CD4-positive, alpha-beta T cell treated with Interleukin-17A for 4 hours (primary cell): Measurements from ENCODE around the gene NR1I3.
"Not testable (repeated sequence)": the region's sequence is repeated elsewhere in the genome, so short reads cannot be mapped to it uniquely, and the experiment has no call there.

Source experiments
- DNase-seq: peaks from one replicate; pipeline ENCODE4 v3.0.0-alpha.2; 2020; ENCODE audit warnings: mixed read lengths

The NR1I3 gene

DNA sequence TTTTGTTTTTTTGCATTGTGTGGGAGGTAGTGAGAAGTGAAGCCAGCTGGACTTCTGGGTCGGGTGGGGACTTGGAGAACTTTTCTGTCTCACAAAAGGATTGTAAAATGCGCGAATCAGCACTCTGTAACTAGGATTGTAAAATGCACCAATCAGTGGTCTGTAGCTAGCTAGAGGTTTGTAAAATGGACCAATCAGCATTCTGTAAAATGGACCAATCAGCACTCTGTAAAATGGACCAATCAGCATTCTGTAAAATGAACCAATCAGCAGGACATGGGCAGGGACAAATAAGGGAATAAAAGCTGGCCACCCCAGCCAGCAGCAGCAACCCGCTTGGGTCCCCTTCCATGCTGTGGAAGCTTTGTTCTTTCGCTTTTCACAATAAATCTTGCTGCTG lies 12.1 kb upstream of the NR1I3 start:
- not testable (repeated sequence) for DNase-seq

DNA sequence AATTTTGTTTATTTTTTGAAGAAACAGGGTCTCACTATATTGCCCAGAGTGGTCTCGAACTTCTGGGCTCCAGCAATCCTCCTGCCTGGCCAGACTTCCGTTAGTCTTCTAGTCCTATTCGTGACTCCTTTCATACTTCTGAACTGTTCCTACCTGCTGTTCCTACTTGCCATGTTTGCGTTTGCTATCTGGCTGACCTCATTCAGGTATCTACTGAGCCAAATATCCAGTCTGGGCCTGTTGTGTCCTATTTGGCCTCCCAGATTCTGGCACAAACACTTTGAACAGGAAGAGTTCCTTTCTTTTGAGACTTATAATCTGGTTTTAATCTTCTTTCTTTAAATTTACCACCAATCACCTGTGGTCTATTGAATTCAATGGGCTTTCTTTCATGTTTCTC lies 6.9 kb upstream of the NR1I3 start:
- no peak for DNase-seq

DNA sequence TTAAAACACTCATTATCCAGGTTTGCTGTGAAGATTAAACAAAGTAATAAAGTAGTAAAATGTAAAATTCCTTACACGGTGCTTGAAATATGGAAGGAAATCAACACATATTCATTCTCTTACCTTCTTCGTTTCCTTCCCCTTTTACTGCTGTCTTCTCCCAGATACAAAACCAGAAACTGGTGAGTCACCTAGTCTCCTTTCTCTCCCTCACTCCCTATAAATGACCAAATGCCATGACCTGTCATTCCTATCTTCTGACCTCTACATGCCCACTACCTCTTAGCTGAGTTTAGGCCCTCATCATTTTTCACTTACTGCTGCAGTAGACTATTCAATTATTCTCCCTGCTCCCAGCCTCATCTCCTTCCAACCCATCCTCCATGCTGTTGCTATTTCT lies 4.3 kb upstream of the NR1I3 start:
- DNase-seq = no peak

DNA sequence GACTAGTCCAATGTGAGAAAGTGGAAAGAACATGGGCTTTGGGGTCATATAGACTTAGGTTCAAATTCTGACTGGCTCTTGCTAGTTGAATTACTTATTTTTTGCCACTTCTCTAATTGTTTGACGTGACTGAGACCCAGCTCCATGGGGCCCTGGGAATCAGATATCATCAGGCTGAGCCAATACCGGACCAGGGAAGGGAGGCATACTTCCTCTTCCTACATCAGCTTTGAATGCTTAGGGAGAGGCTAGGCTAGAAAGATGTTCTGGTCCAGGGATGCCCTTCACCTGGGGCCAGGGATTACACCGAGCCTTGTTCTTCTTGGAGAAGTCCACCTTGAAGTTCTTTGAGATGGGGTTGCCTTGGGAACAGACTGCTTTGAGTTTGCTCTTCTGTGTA lies 3.7 kb upstream of the NR1I3 start:
- DNase-seq = no peak

DNA sequence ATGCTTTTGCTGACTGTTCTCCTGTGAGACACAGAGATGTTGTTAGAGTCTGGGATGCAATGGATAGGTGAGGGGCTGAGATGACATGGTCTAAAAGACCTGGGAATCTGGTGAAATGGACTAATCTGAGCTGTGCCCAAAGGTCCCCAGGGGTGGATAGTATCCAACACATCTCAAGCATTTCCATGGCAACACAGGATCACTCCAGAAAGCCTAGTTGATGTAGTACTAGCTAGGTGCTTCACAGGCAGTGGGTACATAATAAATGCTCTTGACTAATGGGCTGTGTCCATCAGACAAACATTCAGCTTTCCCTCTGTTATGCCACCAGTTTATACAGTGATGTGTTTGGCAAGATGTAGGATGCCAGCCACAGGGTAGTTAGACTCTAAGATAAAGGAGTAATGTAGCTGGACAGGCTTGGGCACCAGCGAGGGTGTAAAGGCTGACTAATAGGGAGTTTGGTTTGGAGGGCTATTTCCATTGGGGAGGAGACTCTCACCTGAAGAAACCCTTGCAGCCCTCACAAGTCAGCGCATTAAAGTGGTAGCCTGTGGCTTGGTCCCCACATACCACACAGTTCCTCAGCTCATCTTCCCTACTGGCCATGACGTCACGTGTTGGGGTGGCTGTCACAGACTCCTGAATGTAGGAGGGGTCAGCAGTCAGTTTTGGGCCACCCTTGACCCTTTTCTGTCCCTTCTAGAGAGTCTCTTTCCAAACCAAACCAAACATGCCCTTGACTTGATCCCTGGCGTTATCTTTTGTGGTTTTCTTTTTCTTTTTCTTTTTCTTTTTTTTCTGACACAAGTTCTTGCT lies 1.8 kb downstream of the NR1I3 start:
- no peak for DNase-seq

DNA sequence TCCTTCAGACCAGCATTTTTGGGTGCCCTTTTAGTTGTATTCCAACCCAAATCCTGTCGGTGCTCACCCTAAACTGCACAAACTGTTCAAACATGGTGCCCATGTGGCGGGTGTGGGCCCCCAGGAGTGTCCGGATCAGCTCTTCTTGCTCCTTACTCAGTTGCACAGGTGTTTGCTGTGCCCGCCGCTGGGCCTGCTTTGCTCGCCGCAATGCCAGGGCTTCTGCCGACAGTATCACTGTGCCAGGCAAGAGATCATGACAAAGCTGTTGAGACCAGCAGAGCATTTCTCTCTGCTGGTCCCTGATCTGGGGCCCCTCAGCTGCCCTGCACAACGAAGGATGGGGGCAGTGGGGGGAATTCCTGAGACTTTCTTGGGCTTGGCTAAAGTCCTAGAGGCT lies 4.9 kb downstream of the NR1I3 start:
- no peak for DNase-seq

DNA sequence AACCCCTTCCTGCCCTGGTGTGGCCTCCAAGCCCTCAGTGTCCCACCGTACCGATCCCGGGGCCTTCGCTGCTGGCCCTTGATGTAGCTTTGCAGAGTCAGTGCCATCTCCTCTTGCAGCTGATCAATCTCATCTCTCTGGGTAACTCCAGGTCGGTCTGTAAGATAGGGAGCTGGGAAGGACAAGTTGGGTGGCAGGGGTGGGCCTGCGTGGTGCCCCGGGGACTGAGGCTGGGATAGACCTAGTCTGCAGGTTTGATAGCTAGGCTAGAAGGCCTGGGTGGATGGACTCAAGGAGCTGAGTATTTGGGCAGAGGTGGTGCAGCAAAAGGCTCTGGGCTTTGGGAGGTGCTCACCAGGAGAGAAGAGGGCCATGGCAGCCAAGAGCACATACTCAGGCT lies 7.2 kb downstream of the NR1I3 start:
- no peak for DNase-seq

DNA sequence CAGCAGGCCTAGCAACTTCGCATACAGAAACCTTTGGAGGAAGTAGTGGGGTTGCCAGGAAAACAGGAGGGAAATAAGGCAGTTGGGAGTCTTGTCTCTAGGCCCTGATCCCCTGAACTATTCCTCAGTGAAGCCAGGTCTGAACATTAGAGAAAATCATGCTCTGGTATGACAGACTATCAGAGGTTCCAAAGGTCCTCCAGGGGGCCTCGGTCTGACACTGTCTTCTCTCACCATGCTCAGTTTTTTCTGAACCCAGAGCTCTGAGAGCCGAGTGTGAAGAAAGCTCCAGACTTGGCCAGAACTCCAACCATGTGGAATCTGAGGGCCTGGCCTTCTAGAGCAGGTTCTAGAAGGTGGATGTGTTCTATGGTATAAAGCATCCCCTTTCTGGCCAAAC lies 8.1 kb downstream of the NR1I3 start:
- DNase-seq = peak; percentile 15

DNA sequence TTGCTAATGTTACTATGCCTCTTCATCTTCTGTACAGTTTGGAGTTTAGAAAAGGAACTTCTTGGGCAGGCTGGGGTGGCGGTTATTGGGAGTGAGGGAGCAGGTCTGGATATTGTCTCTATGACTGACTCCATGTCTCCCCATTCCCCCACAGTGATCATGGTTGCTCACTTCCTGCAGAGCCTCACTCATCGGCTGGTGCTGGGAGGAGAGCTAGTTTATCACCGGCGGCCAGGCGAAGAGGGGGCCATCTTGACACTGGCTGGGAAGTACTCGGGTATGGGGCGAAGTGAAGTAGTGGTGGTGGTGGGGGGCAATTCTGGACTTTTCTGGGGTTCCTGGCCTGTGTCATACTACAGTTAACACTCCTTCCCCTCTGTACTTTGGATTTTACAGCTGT lies 10.0 kb downstream of the NR1I3 start:
- no peak for DNase-seq

DNA sequence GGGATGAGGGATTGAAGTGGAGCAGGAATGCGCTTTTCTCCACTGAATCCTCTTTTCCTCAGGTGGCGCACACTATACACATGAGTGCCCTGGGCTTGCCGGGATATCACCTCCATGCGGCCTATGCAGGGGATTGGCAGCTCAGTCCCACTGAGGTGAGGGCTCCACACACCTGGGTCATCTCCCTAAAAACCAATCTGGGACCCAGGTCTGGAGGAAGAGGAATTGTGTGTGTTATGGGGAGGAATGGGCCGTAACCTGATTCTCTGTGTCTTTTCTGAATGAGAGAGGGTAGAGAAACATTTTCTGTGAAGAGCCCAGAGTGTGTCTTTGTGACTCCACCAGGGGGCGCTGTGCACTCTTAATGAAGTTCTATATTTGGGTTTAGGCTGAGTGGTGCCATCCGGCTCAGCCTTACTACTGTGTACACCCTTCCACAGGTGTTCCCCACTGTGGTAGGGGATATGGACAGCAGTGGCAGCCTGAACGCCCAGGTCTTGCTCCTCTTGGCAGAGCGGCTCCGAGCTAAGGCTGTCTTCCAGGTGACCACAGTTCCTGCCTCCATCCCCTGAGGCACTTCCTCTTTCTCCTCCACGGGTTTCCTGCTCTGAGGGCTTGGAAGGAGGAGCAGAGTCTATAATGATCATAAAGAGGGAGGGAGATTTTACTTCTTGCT lies 10.7 kb downstream of the NR1I3 start:
- peak; percentile 96 for DNase-seq

DNA sequence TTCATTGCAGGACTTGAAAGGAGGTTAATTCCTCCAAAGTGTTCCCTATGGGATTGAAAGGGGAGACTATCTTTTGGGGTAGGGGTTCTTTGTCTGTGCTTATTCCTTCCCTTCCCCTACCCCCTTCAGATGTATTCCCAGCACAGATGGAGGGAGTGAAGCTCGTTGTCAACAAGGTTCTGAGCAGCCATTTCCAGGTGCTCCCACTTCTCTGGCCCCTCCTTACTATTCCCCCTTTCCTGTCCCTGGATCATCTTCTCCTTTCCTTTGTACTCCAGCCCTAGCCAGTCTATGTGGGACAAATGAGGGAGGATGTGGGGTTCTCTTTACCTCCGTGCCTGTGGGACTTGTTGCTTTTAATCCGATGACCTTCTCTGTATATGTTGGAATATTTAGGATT lies 11.2 kb downstream of the NR1I3 start:
- DNase-seq = no peak

DNA sequence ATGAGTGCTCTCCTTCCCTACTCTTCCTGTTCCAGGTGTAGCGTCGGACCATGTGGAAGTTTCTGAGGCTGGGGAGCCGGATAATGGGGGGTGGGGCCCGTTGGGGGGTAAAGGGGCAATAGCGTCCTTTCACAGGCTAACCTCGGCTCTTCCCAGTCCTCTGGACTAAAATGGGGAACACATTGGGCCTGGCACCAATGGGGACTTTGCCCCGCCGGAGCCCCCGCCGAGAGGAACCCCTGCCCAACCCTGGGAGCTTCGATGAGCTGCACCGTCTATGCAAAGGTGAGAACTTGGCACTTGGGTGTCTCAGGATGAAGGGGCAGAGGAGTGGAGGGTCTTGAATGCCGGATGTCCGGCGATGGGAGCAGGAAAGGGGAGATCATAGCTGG lies 11.7 kb downstream of the NR1I3 start:
- DNase-seq = peak; percentile 5

DNA sequence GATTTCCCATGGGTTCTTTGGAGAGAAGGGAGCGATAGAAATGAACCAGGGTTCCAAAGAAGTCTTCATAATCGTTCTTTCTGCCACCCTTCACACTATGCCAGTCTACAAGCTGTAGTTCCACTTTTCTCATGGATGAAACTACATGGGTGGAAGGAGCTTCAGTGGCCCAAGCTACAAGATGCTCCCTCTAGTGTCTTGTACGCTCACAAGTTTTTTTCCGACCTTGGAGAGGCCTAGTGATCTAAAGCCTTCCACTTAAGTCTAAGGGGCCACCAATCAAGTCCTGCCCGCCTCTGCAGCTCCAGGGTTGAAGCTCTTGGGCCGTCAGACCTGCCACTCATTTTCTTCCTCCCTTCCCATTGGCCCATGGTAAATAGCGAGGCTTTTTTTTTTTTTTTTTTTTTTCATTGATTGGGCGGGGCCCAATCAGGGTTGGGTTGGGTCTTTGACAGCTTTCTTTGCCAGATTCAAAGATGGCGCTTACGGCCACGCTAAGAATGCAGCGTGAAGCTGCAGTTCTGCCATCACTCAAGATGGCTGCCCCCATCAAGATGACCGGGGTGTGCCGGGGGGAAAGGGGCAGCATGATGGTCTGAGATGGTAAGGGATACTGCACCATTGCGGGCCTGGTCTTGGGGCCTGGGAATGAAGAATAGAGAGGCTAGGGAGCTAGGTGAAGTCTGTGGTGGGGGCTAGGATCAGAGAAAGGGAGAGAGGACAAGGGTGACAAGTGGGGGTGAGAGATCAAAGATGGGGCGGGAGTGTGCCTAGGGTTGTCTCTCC lies 12.3 kb downstream of the NR1I3 start, which contains the start of gene TOMM40L:
Gene TOMM40L (plus strand): TSS at position 527 of the 786 bp plus-strand sequence. CDS start 430 bp downstream, outside the sequence.
- DNase-seq = peak; percentile 86

DNA sequence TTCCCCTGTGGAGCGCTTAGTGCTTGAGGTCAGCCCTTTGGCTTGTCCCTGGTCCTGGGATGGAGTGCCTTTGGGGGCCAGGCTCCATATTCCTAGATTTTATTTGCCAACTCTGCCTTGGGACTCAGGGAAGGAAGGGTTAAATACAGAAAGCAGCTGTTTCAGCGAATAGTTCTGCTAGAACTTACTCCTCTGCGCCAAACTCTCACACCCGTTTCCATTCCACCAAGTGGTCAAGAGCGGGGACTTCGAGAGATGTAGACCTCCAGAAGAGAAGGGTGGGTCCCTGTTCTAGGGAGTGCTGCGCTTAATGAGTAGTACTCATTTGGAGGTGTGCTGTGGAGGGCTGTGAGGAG lies 12.8 kb downstream of the NR1I3 start:
- no peak for DNase-seq

DNA sequence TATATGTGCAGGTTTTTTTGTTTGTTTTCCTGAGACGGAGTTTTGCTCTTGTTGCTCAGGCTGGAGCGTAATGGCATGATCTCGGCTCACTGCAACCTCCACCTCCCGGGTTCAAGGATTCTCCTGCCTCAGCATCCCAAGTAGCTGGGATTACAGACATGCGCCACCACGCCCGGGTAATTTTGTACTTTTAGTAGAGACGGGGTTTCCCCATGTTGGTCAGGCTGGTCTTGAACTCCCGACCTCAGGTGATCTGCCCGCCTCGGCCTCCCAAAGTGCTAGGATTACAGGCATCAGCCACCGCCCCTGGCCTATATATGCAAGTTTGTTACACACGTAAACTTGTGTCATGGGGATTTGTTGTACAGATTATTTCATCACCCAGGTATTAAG lies 13.3 kb downstream of the NR1I3 start:
- DNase-seq = not testable (repeated sequence)

DNA sequence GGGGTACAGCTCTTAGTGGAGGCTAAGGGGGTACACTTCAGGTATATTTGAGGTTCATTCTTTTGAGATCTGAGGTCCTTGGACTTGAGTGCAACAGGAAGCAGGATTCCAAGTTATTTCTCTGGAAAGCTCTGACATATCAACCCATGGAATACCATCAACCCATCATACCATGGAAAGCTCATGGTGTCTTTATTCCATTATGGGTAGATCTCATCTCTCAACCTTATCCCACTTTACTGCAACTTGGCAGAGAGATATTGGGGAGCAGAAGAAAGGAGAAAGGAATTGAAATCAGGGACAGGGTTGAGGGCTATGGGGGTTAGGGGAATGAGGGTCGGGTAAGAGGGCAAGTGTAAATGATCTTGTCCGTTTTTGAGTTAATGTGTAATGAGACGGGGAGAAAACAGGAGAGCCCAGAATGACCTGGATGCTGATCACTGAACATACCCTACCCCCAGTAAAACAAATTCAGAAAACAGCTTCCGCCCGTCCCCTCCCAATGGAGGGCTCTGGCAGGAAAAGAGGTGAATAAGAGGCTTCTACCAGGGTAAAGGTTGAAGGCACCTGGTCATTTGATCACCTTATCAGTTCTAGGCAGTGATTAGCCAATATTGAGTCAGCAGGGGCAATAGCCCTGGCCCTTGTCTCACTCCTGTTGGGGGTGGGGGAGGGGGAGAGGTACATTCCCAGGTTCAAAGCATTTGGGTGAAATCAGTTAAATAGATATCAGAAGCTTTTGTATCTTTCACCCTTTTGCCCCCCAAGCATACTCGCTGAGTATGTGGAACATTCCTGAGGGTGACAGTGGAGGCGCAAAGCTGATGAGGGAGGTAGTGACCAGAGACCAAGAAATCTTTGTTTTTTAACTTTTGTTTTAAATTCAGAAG lies 14.0 kb downstream of the NR1I3 start:
- no peak for DNase-seq

DNA sequence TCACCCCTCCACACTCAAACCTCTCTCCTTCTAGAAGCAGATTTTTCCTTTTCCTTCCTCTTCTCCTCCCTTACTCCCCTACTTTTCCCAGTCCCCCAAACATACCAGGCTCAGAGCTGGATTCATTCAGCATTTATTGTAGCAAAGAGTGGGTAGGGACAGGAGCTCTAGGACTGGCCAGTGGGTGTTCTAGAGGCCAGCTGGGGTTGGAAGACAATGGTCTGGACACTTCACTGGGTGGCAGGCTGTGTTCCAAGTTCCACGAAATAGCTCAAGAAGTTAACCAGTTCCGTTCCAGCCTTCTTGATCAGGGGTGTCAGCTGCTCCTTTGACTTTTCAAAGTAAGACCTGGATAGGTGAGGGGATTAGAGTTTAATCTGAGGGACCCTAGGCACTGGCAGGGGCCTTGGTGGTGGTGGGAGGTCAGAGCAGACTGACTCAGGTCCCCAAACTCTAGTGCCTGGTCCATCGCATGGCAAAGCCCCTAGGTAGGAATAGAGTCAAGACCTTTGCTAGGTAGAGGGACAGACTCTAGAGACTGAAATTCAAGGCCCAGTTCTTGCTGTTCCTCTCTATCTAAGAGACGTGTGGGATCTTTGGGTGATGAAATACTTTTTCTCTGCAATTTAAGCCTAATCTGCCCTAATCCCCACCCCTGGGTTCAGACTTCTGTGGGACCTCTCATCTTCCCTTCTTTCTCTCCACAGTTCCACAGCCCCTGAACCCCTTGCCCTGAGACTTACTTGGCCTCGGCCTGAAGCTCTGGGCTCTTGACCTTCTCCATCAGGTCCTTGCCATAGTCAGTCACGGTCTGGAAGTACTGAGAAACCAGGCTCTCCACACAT lies 15.6 kb downstream of the NR1I3 start:
- no peak for DNase-seq

DNA sequence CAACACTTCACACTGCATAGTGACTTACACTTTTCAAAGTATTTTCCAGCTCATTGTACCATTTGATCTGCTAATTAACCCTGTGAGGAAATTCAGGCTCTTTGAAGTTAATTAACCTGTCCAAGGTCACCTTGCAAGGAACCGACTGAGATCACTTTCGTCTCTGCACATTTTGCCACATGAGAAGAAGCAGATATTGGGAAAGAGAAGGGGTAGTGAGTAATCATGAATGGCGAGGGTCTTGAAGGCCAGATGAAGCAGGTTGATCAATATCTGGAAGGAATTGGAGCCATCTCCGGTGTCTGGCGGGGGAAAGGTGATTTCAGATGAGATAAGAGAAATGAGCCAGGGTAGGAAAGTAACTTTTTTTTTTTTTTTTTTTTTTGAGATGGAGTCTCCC lies 18.0 kb downstream of the NR1I3 start:
- DNase-seq = no peak

DNA sequence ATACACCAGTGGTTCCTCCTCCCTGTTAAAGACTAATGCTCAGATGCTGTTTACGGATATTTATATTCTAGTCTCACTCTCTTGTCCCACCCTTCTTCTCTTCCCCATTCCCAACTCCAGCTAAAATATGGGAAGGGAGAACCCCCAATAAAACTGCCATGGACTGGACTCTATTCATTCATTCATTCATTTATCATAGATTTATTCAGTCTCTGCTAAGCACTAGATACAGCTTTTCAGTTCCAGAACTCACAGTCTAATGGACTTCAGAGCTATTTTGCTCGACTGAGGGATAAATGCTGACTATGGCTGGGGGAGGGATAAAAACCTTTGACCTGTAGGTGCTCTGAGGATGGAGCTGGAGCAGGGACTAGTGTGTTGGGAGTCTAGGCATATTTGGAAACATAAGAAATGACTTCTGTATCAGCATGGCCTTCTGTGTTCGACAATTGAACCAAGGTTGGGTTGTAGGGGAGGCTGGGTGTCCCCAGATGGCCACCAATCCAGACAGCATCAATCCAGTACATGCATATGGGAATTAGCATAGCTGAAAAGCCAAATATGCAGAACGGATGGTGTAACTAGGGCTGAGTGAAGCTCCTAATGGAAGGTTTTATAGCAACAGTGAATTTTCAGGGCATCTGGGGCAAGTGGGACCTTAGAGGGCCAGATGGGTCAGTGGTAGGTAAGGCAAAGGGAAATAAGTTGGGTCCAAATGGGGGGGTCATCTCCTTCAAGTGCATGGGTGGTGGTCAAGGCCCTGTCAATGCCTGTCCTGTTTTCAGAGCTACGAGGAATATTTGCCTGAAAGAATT lies 18.7 kb downstream of the NR1I3 start:
- DNase-seq = no peak

DNA sequence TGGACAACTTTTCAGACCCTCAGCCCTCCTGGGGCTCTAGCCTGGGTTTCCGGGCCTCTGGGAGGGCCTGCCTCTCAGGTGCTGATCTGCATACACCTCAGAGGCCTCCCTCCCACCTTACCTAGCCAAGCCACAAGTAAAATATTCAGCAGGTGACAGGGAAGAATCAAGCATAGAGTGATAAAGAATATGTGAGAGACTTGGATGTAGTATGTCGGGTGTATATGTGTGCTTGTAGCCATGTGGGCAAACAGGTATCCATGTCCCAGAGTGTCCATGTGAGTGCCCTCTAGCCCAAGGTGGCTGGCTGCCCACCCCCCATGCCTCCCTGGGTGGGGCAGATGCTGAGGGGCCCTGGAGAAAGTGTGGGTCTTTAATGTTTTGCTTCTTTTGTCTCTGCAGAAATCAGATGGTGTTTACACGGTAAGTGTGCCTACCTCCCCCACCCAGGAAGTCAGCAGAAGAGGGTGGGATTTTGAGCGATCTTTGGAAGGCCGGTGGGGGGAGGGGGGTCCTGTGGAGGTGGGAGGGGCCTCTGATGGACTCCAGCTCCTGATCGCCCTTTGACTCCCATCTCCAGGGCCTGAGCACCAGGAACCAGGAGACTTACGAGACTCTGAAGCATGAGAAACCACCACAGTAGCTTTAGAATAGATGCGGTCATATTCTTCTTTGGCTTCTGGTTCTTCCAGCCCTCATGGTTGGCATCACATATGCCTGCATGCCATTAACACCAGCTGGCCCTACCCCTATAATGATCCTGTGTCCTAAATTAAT lies 19.5 kb downstream of the NR1I3 start:
- peak; percentile 51 for DNase-seq
